ENCODE data around the gene TNNI2. TPM values are rescaled to one million over a fixed set of nuclear protein-coding genes. Genes with fewer than 3 reads are reported as not detected.

TNNI2 gene
- total and polyA plus RNA-seq, 10 of the 15 experiments (the other 5 are each of a cell fraction or from before 2014, with no cell fraction given): 0.14 to 0.79 (median 0.37) TPM; not detected in 4

GRCh38 chr11:1847006-1847735 is 8.4 kb downstream of the TNNI2 start (continued):
- TF ChIP-seq PBX3 (IDR thresholded peaks at IDR 0.05; ENCODE audit: insufficient replicate concordance, low read depth, low read length) (no peak), EED (IDR thresholded peaks at IDR 0.05; ENCODE audit: low read depth) (no peak), PAX5 (IDR thresholded peaks at IDR 0.05; ENCODE audit: borderline replicate concordance, low read depth, low read length) (no peak), GATAD2B (conservative IDR thresholded peaks at IDR 0.05; ENCODE audit: low read depth) (no peak)

- no peaks in the 10 kb centered on the region for H3K36me3 ChIP-seq (ENCODE audit: control insufficient read depth in 2 of 2, insufficient read depth in 2 of 2, low read length in 1 of 2)
- H3K79me2 ChIP-seq (ENCODE audit: control insufficient read depth, insufficient read depth, low read length): peaks cover 11% of the 10 kb centered on the region
- ChIA-PET CTCF (interaction anchor here (0.5 to 2.3 kb wide), 7 partner anchors 12 to 760 kb away, joined by 3 to 7 read pairs (median 4); partner anchors contain the start of gene TNNT3), POLR2A (no interaction called here), SMC1A (ENCODE audit: uncharacterized antibody, unreplicated experiment) (no interaction called here), RAD21 (ENCODE audit: unreplicated experiment) (interaction anchor here (0.8 to 1.7 kb wide), 3 partner anchors 8 to 154 kb away, joined by 3 to 4 read pairs (median 3); no protein-coding TSS in a partner anchor)
- H3K9me3 ChIP-seq (replicated peaks; ENCODE audit: control insufficient read depth, insufficient read depth, low read length): no peaks in the 10 kb centered on the region
- FAIRE-seq: no peak
- no peak overlapping the region for H3K4me3 ChIP-seq
- TF ChIP-seq MEF2A (IDR thresholded peaks at IDR 0.05; ENCODE audit: insufficient read depth, low read depth, low read length) (no peak), ZBTB40 (IDR thresholded peaks at IDR 0.05; ENCODE audit: borderline replicate concordance) (no peak), ZNF274 (IDR thresholded peaks at IDR 0.05; ENCODE audit: insufficient read depth, insufficient read length) (no peak), BRCA1 (IDR thresholded peaks at IDR 0.05; ENCODE audit: low read depth, low read length) (no peak), CHD2 (IDR thresholded peaks at IDR 0.05; ENCODE audit: borderline replicate concordance, low read depth, low read length) (no peak), SREBF2 (IDR thresholded peaks at IDR 0.05; ENCODE audit: low read length) (no peak), NKRF (conservative IDR thresholded peaks at IDR 0.05) (no peak)
- no peak overlapping the region for H3K4me2 ChIP-seq (ENCODE audit: control insufficient read depth, insufficient read depth)
- H4K20me1 ChIP-seq (ENCODE audit: control insufficient read depth, insufficient read depth): no peaks in the 10 kb centered on the region
- no peak for DNase-seq (ENCODE audit: low read depth, low spot score)
- ATAC-seq: no peak
- in situ Hi-C loops (cut with MboI): no loop called here
- no peaks in the 10 kb centered on the region; a peak in 1 of 4 replicates for H3K27me3 ChIP-seq (replicated peaks in 1 of 2; ENCODE audit: control insufficient read depth in 2 of 2, insufficient read depth in 2 of 2, low read length in 1 of 2)
- intact Hi-C loops (cut with micrococcal nuclease; ENCODE audit: unreplicated experiment): no loop called here
- no peak overlapping the region for H3K27ac ChIP-seq (ENCODE audit: control insufficient read depth, insufficient read depth)
- peaks cover 53% of the 10 kb centered on the region for H3K4me1 ChIP-seq (ENCODE audit: control insufficient read depth, insufficient read depth, low read length)
- H2AFZ ChIP-seq (ENCODE audit: control insufficient read depth, low read depth, low read length): no peak overlapping the region
- 80% methylated on average over 18 of the region's 18 CpGs for WGBS (ENCODE audit: insufficient coverage, insufficient replicate concordance, low lambda C conversion rate, missing lambda C conversion rate)
- BruUV-seq (replicated peaks): no TSS peak
- no peak overlapping the region for H3K9ac ChIP-seq (ENCODE audit: control insufficient read depth, insufficient read depth, low read length)
Observed at GRCh38 chr11:1847926-1848639, 9.3 kb downstream of the TNNI2 start.
